Measurements from ENCODE around the gene CENATAC.
A peak's percentile ranks its signal among the peaks of the same experiment; 100 is the strongest.
"Not testable (repeated sequence)": the region's sequence is repeated elsewhere in the genome, so short reads cannot be mapped to it uniquely, and the experiment has no call there.

CENATAC gene

GRCh38 chr11:119055901-119056300 lies 58.0 kb downstream of the CENATAC start:
- TF ChIP-seq CTCF (IDR thresholded peaks at IDR 0.05; ENCODE audit: insufficient read depth, low read depth, low read length, missing control alignments) = no peak
- peak overlapping the region; percentile 89 for H3K4me3 ChIP-seq (ENCODE audit: low read depth, low read length)
- peak; percentile 50 for DNase-seq (ENCODE audit: low read depth)

GRCh38 chr11:119056421-119056999 lies 58.6 kb downstream of the CENATAC start:
- peak; percentile 63 for DNase-seq (ENCODE audit: low read depth)

GRCh38 chr11:119057000-119057769 lies 59.2 kb downstream of the CENATAC start, which contains the start of gene HYOU1:
Gene HYOU1 (minus strand): TSS chr11:119057205. CDS start chr11:119056160, 1,045 bp downstream.
- DNase-seq (ENCODE audit: low read depth) = peak; percentile 99
- peak; percentile 2 for TF ChIP-seq CTCF (IDR thresholded peaks at IDR 0.05; ENCODE audit: insufficient read depth, low read depth, low read length, missing control alignments)
- H3K4me3 ChIP-seq (ENCODE audit: low read depth, low read length) = peak within 1 kb of the TSS; percentile 89

More at GRCh38 chr11:119056421-119056999, 58.6 kb downstream of the CENATAC start:
- no peak for TF ChIP-seq CTCF (IDR thresholded peaks at IDR 0.05; ENCODE audit: insufficient read depth, low read depth, low read length, missing control alignments)
- H3K4me3 ChIP-seq (ENCODE audit: low read depth, low read length) = peak overlapping the region; percentile 89

- not testable (repeated sequence) for H3K4me3 ChIP-seq (ENCODE audit: low read depth, low read length); DNase-seq (ENCODE audit: low read depth)
These were observed 61.2 kb downstream of the CENATAC start for GRCh38 chr11:119059128-119059527.

GRCh38 chr11:119061256-119061655 lies 63.3 kb downstream of the CENATAC start:
- TF ChIP-seq CTCF (IDR thresholded peaks at IDR 0.05; ENCODE audit: insufficient read depth, low read depth, low read length, missing control alignments) = no peak
- no peak overlapping the region for H3K4me3 ChIP-seq (ENCODE audit: low read depth, low read length)
- no peak for DNase-seq (ENCODE audit: low read depth)

- DNase-seq (ENCODE audit: low read depth) = no peak
- no peak for TF ChIP-seq CTCF (IDR thresholded peaks at IDR 0.05; ENCODE audit: insufficient read depth, low read depth, low read length, missing control alignments)
- no peak overlapping the region for H3K4me3 ChIP-seq (ENCODE audit: low read depth, low read length)
These were observed 64.8 kb downstream of the CENATAC start for GRCh38 chr11:119062779-119063178.

GRCh38 chr11:119065369-119065768 lies 67.4 kb downstream of the CENATAC start:
- DNase-seq (ENCODE audit: low read depth) = peak; percentile 64
- peak; percentile 64 for TF ChIP-seq CTCF (IDR thresholded peaks at IDR 0.05; ENCODE audit: insufficient read depth, low read depth, low read length, missing control alignments)
- no peak overlapping the region for H3K4me3 ChIP-seq (ENCODE audit: low read depth, low read length)

Measured in GM12865 (cell line).